Large intestine (tissue), 3 donors: ENCODE measurements around the gene FAM171A1. TPM values are rescaled to one million over a fixed set of nuclear protein-coding genes. Genes with fewer than 3 reads are reported as not detected.

Source experiments
- DNase-seq, 2 donors: peaks; one replicate each; pipeline versions ENCODE4 v3.0.0 to v3.0.0-alpha.2; 2013
- H3K27ac ChIP-seq: one replicate; pipeline ENCODE4 v1.5.1; 2013; ENCODE audit warnings: low read length
- H3K27me3 ChIP-seq: 2 replicates; pipeline ENCODE4 v1.6.1; 2013; ENCODE audit warnings: low read length; ENCODE audit not compliant: control insufficient read depth, insufficient read depth
- H3K36me3 ChIP-seq: 2 replicates; pipeline ENCODE4 v1.6.1; 2013; ENCODE audit warnings: low read length; ENCODE audit not compliant: control insufficient read depth, insufficient read depth
- H3K4me1 ChIP-seq: one replicate; pipeline ENCODE4 v1.6.1; 2013; ENCODE audit warnings: low read length; ENCODE audit not compliant: control insufficient read depth, insufficient read depth
- H3K4me3 ChIP-seq: one replicate; pipeline ENCODE4 v1.5.1; 2013; ENCODE audit warnings: low read length
- H3K9me3 ChIP-seq: one replicate; pipeline ENCODE4 v1.6.1; 2013; ENCODE audit warnings: mild to moderate bottlenecking, low read depth, low read length, moderate library complexity; ENCODE audit not compliant: control insufficient read depth
- WGBS: methylation state at CpG from one replicate; pipeline ENCODE4 v1.1.5; 2013; ENCODE audit warnings: low lambda C conversion rate; ENCODE audit not compliant: insufficient coverage; 5-methylcytosine and 5-hydroxymethylcytosine counted together
- polyA plus RNA-seq: library from polyadenylated mRNA; unstranded; fragments of 120-200 nt; gene quantifications from one replicate; pipeline ENCODE4 v1.2.1, GENCODE V29; 2013

The FAM171A1 gene
- polyA plus RNA-seq, 1 donor: 25.4 TPM

- Histone ChIP-seq H3K27me3 (no peaks in the 10 kb centered on the region), H3K4me1 (no peaks in the 10 kb centered on the region), H3K9me3 (no peaks in the 10 kb centered on the region), H3K36me3 (no peaks in the 10 kb centered on the region), H3K4me3 (no peak overlapping the region), H3K27ac (no peak overlapping the region)
- DNase-seq: no peak
- WGBS: no CpG with 5 or more reads among the region's 5 CpGs
Observed at GRCh38 chr10:15378569-15378968, 7.5 kb upstream of the FAM171A1 start.

GRCh38 chr10:15374566-15374965 lies 3.5 kb upstream of the FAM171A1 start:
- no CpG with 5 or more reads among the region's 1 CpG for WGBS
- Histone ChIP-seq H3K27ac (no peak overlapping the region), H3K4me3 (no peak overlapping the region), H3K27me3 (no peaks in the 10 kb centered on the region), H3K9me3 (no peaks in the 10 kb centered on the region), H3K36me3 (no peaks in the 10 kb centered on the region), H3K4me1 (no peaks in the 10 kb centered on the region)
- no peak for DNase-seq

- H3K4me1 ChIP-seq: no peaks in the 10 kb centered on the region
- no peaks in the 10 kb centered on the region for H3K27me3 ChIP-seq
- no peaks in the 10 kb centered on the region for H3K9me3 ChIP-seq
- WGBS: 67% methylated on average over 1 of the region's 3 CpGs
- no peak overlapping the region for H3K4me3 ChIP-seq
- no peaks in the 10 kb centered on the region for H3K36me3 ChIP-seq
- no peak for DNase-seq
- no peak overlapping the region for H3K27ac ChIP-seq
Observed at GRCh38 chr10:15374156-15374555, 3.1 kb upstream of the FAM171A1 start.

GRCh38 chr10:15373199-15373598 lies 2.1 kb upstream of the FAM171A1 start:
- no peak for DNase-seq
- Histone ChIP-seq H3K4me3 (no peak overlapping the region), H3K4me1 (peaks cover 3% of the 10 kb centered on the region), H3K9me3 (no peaks in the 10 kb centered on the region), H3K27ac (no peak overlapping the region), H3K36me3 (no peaks in the 10 kb centered on the region), H3K27me3 (no peaks in the 10 kb centered on the region)
- no CpG with 5 or more reads among the region's 2 CpGs for WGBS

GRCh38 chr10:15370212-15370855 lies 755 bp downstream of the FAM171A1 start:
- peak in 1 of 2 donors; percentile 57 for DNase-seq
- Histone ChIP-seq H3K36me3 (no peaks in the 10 kb centered on the region), H3K27ac (peak overlapping the region; percentile 7), H3K27me3 (no peaks in the 10 kb centered on the region), H3K9me3 (no peaks in the 10 kb centered on the region), H3K4me1 (peaks cover 3% of the 10 kb centered on the region), H3K4me3 (peak overlapping the region; percentile 64)
- WGBS: no CpG with 5 or more reads among the region's 65 CpGs

GRCh38 chr10:15369256-15370211 lies 1.6 kb downstream of the FAM171A1 start:
- Histone ChIP-seq H3K27ac (peak overlapping the region; percentile 11), H3K9me3 (no peaks in the 10 kb centered on the region), H3K27me3 (no peaks in the 10 kb centered on the region), H3K4me3 (peak overlapping the region; percentile 64), H3K4me1 (peaks cover 3% of the 10 kb centered on the region), H3K36me3 (no peaks in the 10 kb centered on the region)
- WGBS: 45% methylated on average over 9 of the region's 29 CpGs
- DNase-seq: peak in 1 of 2 donors; percentile 51

- no peak for DNase-seq
- H3K4me3 ChIP-seq: no peak overlapping the region
- no peaks in the 10 kb centered on the region for H3K27me3 ChIP-seq
- H3K36me3 ChIP-seq: no peaks in the 10 kb centered on the region
- peaks cover 3% of the 10 kb centered on the region for H3K4me1 ChIP-seq
- no peaks in the 10 kb centered on the region for H3K9me3 ChIP-seq
- H3K27ac ChIP-seq: no peak overlapping the region
- WGBS: 100% methylated on average over 4 of the region's 7 CpGs
Observed at GRCh38 chr10:15368101-15368855, 2.8 kb downstream of the FAM171A1 start.

- no peak for DNase-seq
- H3K27me3 ChIP-seq: no peaks in the 10 kb centered on the region
- WGBS: no CpG with 5 or more reads among the region's 8 CpGs
- H3K9me3 ChIP-seq: no peaks in the 10 kb centered on the region
- no peaks in the 10 kb centered on the region for H3K36me3 ChIP-seq
- no peak overlapping the region for H3K27ac ChIP-seq
- H3K4me1 ChIP-seq: peaks cover 3% of the 10 kb centered on the region
- no peak overlapping the region for H3K4me3 ChIP-seq
Observed at GRCh38 chr10:15367296-15368085, 3.6 kb downstream of the FAM171A1 start.

GRCh38 chr10:15365692-15366091 lies 5.4 kb downstream of the FAM171A1 start:
- Histone ChIP-seq H3K27me3 (no peaks in the 10 kb centered on the region), H3K4me3 (no peak overlapping the region), H3K36me3 (no peaks in the 10 kb centered on the region), H3K27ac (no peak overlapping the region), H3K9me3 (no peaks in the 10 kb centered on the region), H3K4me1 (peaks cover 3% of the 10 kb centered on the region)
- DNase-seq: no peak
- no CpG with 5 or more reads among the region's 1 CpG for WGBS
